HCT116 (cell line): ENCODE measurements around the gene QKI. TPM values are rescaled to one million over a fixed set of nuclear protein-coding genes. Genes with fewer than 3 reads are reported as not detected.

Experiments
- ATAC-seq: fragments of 200-7000 bp; cut with Tn5 transposase; 2 replicates; pipeline ENCODE4 v1.9.1; 2020; ENCODE audit warnings: mild to moderate bottlenecking, moderate library complexity
- BruUV-seq: library from RNA; stranded (reverse); fragments of 400-500 nt; replicated peaks from 2 replicates; lab custom pipeline; 2021; lab: Mats Ljungman, UMichigan
- CTCF ChIA-PET: fragments of 300-600 bp; sonication (Branson Sonifier 250); formaldehyde crosslinking; loops from one replicate; lab custom pipeline; 2021; ENCODE audit warnings: antibody characterized with exemption; lab: Charles Lee
- POLR2A ChIA-PET: fragments of 300-600, 350-600 bp; sonication (Branson Sonifier 250); formaldehyde crosslinking; loops from one replicate; lab custom pipeline; 2021; ENCODE audit warnings: antibody characterized with exemption; lab: Charles Lee
- RAD21 ChIA-PET, 2 experiments: fragments of 300-600 bp; sonication (Branson Sonifier 250); formaldehyde crosslinking; loops; one replicate each; lab custom pipeline; 2023; ENCODE audit warnings: low total read pairs in 2 of 2; ENCODE audit not compliant: uncharacterized antibody in 2 of 2, unreplicated experiment in 2 of 2, low non-redundant PET in 1 of 2; lab: Charles Lee
- DNase-seq: peaks from one replicate; pipeline ENCODE4 v3.0.0-alpha.2; 2010; ENCODE audit warnings: low read depth, low spot score
- H2AFZ ChIP-seq: fragments of 200-600 bp; shearing (Covaris generic), sonication (generic); 2 replicates; pipeline ENCODE4 v1.6.1; 2017; ENCODE audit warnings: low read depth, mixed run types, mixed read lengths, antibody characterized with exemption, low read length; ENCODE audit not compliant: poor library complexity, severe bottlenecking
- H3K27ac ChIP-seq: 2 replicates; pipeline ENCODE4 v1.5.1; 2012; ENCODE audit warnings: low read depth, low read length
- H3K27me3 ChIP-seq: fragments of 200-600 bp; sonication (generic); 2 replicates; pipeline ENCODE4 v1.6.1; 2016; ENCODE audit warnings: mixed run types, low read length, mixed read lengths; ENCODE audit not compliant: insufficient read depth
- H3K36me3 ChIP-seq, 2 experiments: fragments of 200-500 bp in 1 of 2; fragments of 200-600 bp in 1 of 2; sonication (Bioruptor generic) in 1 of 2; sonication (generic) in 1 of 2; 2 replicates each; pipeline versions ENCODE4 v1.5.1 to v1.6.1; 2014 to 2016; ENCODE audit warnings: low read length in 2 of 2, inconsistent platforms in 1 of 2, mixed read lengths in 1 of 2, mixed run types in 1 of 2; ENCODE audit not compliant: insufficient read depth in 2 of 2, control insufficient read depth in 1 of 2
- H3K4me1 ChIP-seq, 2 experiments: fragments of 200-600 bp in 1 of 2; sonication (generic) in 1 of 2; 2 replicates each; pipeline versions ENCODE4 v1.5.1 to v1.6.1; 2012 to 2017; ENCODE audit warnings: low read length in 2 of 2, inconsistent platforms in 1 of 2, mild to moderate bottlenecking in 1 of 2, mixed read lengths in 1 of 2, mixed run types in 1 of 2, moderate library complexity in 1 of 2; ENCODE audit not compliant: insufficient read depth in 2 of 2, control insufficient read depth in 1 of 2
- H3K4me2 ChIP-seq: fragments of 200-600 bp; sonication (generic); 2 replicates; pipeline ENCODE4 v1.6.1; 2017; ENCODE audit warnings: mixed run types, low read length, mixed read lengths
- H3K4me3 ChIP-seq, 2 experiments: fragments of 200-600 bp in 1 of 2; sonication (generic) in 1 of 2; replicated peaks in 1 of 2; 2 replicates each; pipeline ENCODE4 v1.5.1; 2011 to 2016; ENCODE audit warnings: low read length in 2 of 2, control low read depth in 1 of 2, low read depth in 1 of 2, mild to moderate bottlenecking in 1 of 2, mixed read lengths in 1 of 2, mixed run types in 1 of 2
- H3K79me2 ChIP-seq: fragments of 200-600 bp; sonication (generic); 2 replicates; pipeline ENCODE4 v1.6.1; 2017; ENCODE audit warnings: mild to moderate bottlenecking, mixed run types, low read length, moderate library complexity, mixed read lengths; ENCODE audit not compliant: insufficient read depth
- H3K9ac ChIP-seq: fragments of 200-600 bp; sonication (generic); 2 replicates; pipeline ENCODE4 v1.6.1; 2016; ENCODE audit warnings: low read length, mixed read lengths
- H3K9me2 ChIP-seq: fragments of 200-600 bp; sonication (generic), shearing (Covaris generic); 2 replicates; pipeline ENCODE4 v1.6.1; 2017; ENCODE audit warnings: mixed run types, mild to moderate bottlenecking, moderate library complexity; ENCODE audit not compliant: insufficient read depth
- H3K9me3 ChIP-seq, 2 experiments: fragments of 200-500 bp in 1 of 2; fragments of 200-600 bp in 1 of 2; sonication (Bioruptor generic) in 1 of 2; sonication (generic) in 1 of 2; 2 replicates each; pipeline ENCODE4 v1.6.1; 2014 to 2017; ENCODE audit warnings: low read length in 2 of 2, mixed read lengths in 2 of 2, inconsistent platforms in 1 of 2, low read depth in 1 of 2, mild to moderate bottlenecking in 1 of 2, mixed run types in 1 of 2, moderate library complexity in 1 of 2; ENCODE audit not compliant: control insufficient read depth in 1 of 2, insufficient read depth in 1 of 2
- H4K20me1 ChIP-seq: fragments of 200-600 bp; sonication (generic), shearing (Covaris generic); 2 replicates; pipeline ENCODE4 v1.6.1; 2017; ENCODE audit warnings: mixed run types, mild to moderate bottlenecking, moderate library complexity; ENCODE audit not compliant: insufficient read depth
- ELF1 ChIP-seq: IDR thresholded peaks from 2 replicates; pipeline ENCODE4 v1.6.1; 2012; ENCODE audit warnings: low read depth, borderline replicate concordance
- MAX ChIP-seq: IDR thresholded peaks from 2 replicates; pipeline ENCODE4 v1.6.1; 2012
- POLR2A ChIP-seq: IDR thresholded peaks from 2 replicates; pipeline ENCODE4 v1.7.0; 2011; ENCODE audit warnings: borderline replicate concordance; ENCODE audit not compliant: insufficient read depth, insufficient read length; ENCODE audit errors: extremely low read depth
- REST ChIP-seq: IDR thresholded peaks from 2 replicates; pipeline ENCODE4 v1.6.1; 2012; ENCODE audit warnings: low read depth
- SP1 ChIP-seq: IDR thresholded peaks from 2 replicates; pipeline ENCODE4 v1.6.1; 2012; ENCODE audit warnings: low read depth
- ZBTB33 ChIP-seq: IDR thresholded peaks from 2 replicates; pipeline ENCODE4 v1.6.1; 2011; ENCODE audit warnings: mild to moderate bottlenecking, low read length, moderate library complexity; ENCODE audit not compliant: insufficient replicate concordance; ENCODE audit errors: extremely low read depth
- ZFX ChIP-seq: fragments of 450-650 bp; IDR thresholded peaks from 2 replicates; pipeline ENCODE4 v1.6.1; 2017
- intact Hi-C: fragments of 100-400 bp; cut with micrococcal nuclease; formaldehyde crosslinking; loops from 2 replicates; pipeline ENCODE4 v1.10.0; 2022
- total RNA-seq: library from RNA; stranded (reverse); gene quantifications from one replicate; pipeline ENCODE4 v1.2.1, GENCODE V29; 2021; ENCODE audit not compliant: unreplicated experiment

Gene QKI
- total RNA-seq, 1 experiment from 2014 or later = 35.3 TPM

- Histone ChIP-seq H4K20me1 (no peaks in the 10 kb centered on the region), H3K9ac (no peak overlapping the region), H3K4me3 (no peak overlapping the region), H3K4me1 (no peaks in the 10 kb centered on the region), H3K9me3 (no peaks in the 10 kb centered on the region), H3K4me2 (no peak overlapping the region), H2AFZ (no peak overlapping the region), H3K27ac (no peak overlapping the region), H3K27me3 (no peaks in the 10 kb centered on the region), H3K79me2 (no peaks in the 10 kb centered on the region), H3K9me2 (no peaks in the 10 kb centered on the region), H3K36me3 (no peaks in the 10 kb centered on the region)
- RAD21 ChIA-PET = no interaction called here
- POLR2A ChIA-PET = no interaction called here
- BruUV-seq = no TSS peak
- DNase-seq (no peak), ATAC-seq (no peak)
- CTCF ChIA-PET = no interaction called here
- TF ChIP-seq MAX = no peak
- no peak for TF ChIP-seq ELF1
- TF ChIP-seq SP1 = no peak
- no peak for TF ChIP-seq ZFX
- TF ChIP-seq POLR2A = no peak
- TF ChIP-seq REST = no peak
- TF ChIP-seq ZBTB33 = no peak
- TF ChIP-seq, all 23 proteins: peak for 0
- intact Hi-C loops = no loop called here
Observed at GRCh38 chr6:163371129-163371528, 43.4 kb upstream of the QKI start.
